Measurements from ENCODE around the gene HOXC9.

Gene HOXC9

DNA sequence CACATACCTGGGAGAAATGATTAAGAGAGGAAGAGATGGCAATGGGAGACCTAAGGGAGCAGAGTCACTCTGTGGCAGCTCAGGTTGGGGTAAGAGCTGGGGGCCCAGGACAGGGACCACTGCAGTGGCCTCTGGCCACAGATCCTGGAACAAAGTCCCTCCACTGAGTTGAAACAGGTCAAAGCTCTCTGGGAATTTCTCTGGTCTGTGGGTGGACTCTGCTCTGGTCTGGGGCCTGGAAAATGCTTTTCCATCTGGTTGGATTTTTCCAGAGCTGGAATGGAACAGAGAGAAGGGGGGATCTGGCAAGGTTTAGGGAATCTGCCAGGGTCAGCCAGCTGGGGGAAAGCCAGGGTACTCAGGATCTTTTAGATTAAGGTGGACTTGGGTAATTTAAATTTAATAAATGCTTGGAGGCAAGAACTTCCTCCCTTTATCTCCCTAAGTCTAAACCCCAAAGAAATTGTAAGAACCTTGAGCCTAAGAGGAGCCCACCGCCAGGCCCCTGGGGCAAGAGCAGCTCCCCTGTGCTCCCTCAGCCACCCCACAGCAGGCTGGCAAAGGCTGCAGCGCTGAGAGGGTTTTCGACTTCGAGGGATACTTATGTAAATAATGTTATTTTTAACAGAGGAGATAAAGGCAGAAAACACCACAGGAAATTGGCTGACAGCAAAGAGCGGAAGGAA is 11.3 kb upstream of the HOXC9 start:
- no peak for DNase-seq (ENCODE audit: low read depth)

DNA sequence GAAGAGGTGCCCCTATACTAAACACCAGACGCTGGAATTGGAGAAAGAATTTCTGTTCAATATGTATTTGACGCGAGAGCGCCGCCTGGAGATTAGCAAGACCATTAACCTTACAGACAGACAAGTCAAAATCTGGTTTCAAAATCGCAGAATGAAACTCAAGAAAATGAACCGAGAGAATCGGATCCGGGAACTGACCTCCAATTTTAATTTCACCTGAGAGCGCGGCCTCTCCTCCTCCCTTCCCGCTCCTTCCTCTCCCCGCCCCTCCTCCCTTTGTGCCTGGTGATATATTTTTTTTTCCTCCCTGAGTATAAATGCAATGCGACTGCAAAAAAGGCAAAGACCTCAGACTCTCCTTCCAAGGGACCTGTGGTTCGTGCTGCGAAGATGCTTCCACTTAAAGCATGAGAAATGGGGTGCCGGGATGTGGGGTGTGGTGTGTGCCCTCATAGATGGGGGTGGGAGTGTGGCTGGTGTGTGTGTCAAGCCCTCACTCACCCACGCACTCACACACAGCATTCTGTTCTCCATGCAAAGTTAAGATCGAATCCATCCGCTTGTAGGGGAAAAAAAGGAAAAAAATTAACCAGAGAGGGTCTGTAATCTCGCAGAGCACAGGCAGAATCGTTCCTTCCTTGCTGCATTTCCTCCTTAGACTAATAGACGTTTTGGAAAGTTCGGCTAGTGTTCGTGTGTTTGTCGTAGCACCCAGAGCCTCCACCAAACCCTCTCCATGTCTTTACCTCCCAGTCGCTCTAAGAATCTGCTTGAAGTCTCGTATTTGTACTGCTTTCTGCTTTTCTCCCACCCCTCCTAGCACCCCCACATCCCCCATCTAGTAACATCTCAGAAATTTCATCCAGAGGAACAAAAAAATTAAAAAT is 10.5 kb upstream of the HOXC9 start:
- DNase-seq (ENCODE audit: low read depth): no peak

DNA sequence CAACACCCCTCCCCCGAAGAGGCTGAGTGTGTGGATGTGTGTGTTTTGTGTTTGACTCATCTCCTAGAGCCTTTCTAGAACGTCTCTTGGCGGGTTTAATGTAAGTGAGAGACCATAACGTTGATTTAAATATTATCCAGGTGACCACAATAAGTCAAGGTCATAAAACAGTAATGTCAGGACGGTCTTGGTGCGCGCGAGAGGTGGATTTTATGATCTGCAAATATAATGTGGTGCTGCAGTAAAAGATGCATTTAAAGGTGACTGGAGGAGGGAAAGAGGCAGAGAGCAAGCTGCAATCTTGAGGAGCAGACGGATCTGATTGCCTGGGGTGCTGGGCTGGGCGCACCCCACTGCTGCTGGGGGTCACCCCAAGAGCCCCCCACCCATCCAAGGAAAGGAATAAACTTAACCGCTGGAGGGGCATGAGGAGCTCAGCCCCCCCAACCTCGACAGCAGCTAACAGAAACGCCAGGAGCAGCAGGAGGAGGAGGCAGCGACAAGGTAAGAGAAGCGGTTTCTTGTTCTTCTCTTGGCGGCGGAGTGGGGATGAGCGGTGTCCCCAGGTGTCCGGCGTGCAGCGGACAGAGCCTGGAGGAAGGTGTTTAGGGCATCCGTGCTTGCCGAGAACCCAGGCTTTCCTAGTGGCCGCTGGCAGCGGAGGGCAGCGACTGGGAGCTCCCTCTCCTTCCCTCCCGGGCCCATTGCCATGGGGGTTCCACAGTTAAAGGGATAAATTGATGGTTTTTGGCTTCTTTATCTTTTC is 9.5 kb upstream of the HOXC9 start:
- no peak for DNase-seq (ENCODE audit: low read depth)

DNA sequence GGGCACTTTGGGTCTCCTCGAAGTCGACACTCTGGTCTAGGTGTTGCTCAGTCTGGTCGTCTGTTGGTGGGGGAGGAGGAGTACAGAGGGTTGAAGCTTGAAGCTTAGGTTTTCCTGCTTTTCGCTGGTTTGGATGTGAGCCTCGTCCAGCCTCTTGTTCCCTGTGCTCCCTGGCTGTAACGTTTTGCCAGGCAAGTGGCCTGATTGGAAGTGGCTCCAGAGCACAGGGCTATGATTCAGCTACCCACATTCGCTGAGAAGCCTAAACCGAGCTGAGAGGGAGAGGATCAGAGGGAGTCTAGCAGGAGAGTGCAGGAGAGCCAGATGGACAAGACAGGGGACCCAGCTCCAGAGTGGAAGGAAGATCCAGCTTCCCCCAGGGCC is 8.9 kb upstream of the HOXC9 start:
- DNase-seq (ENCODE audit: low read depth): no peak

DNA sequence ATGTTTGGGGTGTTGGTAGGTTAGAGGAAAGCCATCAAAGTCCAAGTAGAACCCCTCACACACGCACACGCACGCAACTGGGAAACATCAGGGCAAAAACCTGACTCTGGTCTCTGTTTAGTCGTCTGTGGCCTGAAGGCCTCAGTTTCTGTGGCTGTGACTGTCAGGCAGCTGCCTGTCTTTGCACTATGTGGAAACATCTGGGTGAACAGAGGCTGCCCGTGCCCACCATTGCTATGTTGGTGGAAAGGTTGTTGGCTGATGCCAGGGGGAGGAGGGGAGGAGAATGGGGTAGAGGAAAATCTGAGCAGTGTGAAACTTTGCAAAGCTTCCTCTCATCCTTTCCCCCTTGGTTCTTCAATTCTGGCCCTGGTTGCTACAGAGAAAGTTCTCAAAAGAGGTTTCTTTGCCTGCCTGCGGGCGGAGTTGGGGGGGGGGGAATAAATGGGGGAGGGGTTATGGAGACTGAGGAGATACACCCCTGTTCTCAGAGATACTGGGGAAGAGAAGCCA is 7.5 kb upstream of the HOXC9 start:
- DNase-seq (ENCODE audit: low read depth): no peak

DNA sequence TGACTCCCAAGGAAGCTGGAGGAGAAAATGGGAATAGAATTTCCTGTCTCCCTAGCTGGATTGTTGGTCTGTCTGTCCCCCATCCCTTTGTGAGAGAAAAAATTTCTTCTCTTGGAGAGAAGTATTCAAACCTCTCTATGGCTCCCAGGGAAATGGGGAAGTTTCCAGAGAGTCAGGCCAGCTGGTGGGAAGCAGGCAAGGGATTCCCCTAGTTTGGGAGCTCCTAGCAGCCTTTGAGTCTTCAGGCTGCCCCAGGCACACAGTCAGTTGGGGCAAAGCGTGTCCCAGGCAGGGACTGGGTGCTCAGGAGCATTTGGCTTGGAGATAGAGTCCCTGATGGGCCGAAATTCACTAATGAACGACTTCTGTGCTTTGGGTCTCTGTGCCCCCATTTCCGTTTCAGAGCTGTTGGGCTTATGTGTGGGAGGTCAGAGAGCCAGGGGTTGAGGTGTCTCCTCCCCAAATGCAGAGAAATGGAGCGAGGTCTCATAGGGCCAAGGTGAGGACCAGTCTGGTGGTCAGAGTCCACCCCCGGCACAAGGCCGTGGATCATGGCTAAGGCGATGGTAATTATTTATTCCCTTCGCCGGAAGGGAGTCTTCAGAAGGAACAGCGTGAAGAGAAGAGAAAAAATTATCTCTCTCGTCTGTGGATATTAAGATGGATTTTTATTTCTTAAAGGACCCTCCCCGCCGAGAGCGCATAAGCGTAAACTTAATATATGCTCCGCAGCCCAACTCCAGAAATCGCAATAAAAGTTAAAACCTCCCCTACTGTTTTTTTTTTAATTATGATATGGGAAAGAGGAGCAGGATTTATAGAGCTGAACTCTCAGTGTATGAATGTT is 6.6 kb upstream of the HOXC9 start:
- no peak for DNase-seq (ENCODE audit: low read depth)

DNA sequence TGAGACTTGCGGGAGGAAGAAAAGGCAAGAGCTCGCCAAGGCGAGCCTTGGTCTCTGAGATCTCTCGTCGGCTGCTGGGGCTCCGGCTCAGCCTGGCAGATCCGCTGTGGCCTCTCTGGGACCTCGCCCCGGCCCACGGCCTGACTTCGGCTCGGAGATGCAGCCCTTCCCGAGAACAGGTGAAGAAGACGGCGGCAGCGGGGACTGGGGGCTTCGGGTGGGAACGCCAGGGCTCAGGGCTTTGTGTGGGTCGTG is 6.0 kb upstream of the HOXC9 start:
- DNase-seq (ENCODE audit: low read depth): no peak

DNA sequence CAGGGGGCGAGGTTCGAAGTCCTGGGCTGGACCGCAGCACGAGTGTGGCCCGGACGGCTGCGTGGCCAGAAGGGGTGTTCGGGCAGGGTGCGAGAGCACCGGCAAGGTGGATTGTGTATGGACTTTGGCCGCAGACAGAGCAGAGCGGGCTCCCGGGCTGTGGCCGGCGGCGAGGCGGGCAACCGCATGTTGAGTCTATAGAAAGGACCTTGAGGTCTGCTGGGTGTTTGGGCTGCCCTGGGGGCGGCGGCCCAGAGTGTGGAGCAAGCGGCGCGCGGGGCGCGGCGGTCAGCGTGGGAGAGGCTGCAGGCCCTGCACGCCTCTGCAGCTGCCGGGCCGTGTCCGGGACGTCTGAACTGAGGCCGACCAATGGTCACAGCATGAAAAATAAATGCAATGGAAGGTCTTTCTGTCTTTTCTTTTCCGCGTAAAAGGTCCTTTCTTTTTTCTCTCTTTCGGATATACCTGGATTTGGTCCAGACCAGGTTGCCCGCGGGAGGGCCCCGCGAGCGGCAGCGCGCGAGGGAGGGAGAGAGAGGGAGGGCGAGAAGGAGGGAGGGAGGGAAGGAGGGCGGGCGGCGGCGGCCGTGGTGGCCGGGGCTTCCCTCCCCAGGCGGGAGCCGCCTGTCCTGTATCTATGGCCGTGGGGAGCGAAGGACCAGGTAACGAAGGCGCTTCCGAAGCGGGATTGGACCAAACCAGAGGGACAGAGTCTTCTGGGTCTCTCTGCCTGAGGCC is 5.5 kb upstream of the HOXC9 start:
- DNase-seq (ENCODE audit: low read depth): no peak

DNA sequence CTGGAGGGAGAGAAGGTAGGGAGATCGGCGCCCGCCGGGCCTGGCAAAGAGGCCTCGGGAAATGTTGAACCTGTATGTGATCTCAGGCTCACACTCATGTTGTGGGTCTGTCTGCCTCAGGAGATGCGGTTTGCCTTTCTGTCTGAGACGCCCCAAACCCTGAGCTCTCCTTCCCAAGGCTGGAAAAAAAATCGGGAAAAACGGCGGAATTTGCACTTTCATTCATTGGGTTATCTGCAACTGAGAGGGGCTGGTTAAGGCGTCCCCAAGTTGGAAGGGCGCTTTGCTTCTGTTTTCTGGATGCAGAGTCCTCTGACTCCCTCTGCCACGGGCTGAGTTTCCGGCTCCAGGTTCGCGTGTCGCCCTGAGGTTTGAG is 5.0 kb upstream of the HOXC9 start:
- no peak for DNase-seq (ENCODE audit: low read depth)

DNA sequence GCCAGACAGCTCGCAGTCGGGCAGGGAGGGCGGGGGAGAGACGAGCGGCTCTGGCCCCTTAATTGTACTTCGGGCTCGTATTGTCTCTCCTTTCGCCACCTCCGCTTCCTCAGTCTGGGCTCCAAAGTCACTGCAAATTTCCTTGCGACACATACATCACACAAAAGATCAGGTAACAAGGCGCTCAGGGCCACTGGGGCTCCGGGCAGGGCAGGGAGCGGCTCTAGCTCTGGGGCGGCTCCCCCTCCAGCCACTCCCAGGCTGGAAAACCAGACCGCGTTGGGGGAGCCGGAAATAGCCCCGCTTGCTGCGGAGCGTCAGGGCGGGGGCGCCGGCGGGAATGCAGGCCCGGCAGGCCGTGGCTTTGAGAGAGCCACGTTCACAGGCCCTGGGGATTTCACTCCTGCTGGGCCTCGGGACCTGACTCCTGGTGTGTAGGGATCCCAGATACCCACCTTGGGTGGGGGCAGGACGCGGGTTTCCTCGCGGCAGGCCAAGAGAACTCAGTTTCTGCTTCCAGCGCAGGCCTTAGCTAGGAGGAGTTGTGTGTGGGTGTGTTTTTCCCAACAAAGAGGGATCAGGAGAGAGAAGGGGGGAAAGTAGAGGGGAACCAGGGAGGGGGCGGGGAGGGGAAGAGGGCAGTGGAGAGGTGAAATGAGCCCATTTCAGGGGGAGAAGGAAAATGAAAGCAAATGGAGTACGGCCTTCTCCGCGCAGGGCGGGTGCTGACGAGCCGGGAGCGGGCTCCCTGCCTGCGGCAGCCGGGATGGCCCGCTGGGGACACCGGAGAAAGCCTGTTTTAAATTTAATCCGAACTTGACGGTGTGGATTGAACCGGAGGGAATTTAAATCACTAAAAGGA is 4.4 kb upstream of the HOXC9 start:
- no peak for DNase-seq (ENCODE audit: low read depth)

DNA sequence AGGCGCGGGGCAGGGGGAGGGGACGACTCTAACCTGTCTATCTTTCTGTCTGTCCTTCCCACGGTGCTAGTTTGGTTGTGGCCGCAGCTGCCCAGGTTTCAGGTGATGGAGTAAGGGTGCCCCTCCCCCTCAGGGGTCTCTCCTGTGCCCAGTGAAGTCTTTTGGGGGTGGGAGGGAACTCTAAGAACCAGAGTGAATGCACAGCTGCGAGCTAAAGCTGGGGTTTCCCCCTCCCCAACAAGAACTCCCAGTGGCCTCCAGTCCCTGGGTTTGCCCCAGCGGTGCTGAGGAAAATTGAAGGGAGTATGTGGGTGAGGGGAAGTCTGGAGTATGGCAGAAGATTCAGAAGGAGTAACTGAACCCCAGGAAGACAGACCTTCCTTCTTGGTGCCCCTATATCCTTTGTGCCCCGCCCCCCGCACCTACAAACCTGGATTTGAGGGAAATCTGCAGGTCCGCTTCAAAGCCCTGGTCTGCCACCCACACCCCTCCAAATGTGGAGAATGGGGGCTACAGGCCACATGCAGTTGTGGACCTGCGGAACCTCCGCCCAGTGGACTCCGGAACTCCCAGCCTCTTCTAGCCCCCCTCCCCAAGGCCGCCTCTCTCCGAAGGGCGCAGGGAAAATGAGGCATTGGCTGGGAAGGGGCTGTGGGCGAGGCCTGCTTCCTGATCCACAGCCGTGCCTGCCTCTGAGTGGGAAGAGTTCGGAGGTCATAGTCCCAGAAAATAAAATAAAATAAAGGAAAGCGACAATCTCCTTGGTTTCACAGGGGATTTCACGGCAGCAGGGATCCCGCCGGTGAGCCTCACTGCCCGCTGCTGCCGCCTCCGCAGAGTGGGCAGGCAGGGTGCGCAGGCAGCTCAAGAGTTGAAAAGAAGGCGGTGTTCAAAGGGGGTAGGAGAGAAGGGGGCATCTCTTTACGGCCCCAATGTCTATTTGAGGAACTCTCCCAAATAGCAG is 3.4 kb upstream of the HOXC9 start:
- DNase-seq (ENCODE audit: low read depth): no peak

DNA sequence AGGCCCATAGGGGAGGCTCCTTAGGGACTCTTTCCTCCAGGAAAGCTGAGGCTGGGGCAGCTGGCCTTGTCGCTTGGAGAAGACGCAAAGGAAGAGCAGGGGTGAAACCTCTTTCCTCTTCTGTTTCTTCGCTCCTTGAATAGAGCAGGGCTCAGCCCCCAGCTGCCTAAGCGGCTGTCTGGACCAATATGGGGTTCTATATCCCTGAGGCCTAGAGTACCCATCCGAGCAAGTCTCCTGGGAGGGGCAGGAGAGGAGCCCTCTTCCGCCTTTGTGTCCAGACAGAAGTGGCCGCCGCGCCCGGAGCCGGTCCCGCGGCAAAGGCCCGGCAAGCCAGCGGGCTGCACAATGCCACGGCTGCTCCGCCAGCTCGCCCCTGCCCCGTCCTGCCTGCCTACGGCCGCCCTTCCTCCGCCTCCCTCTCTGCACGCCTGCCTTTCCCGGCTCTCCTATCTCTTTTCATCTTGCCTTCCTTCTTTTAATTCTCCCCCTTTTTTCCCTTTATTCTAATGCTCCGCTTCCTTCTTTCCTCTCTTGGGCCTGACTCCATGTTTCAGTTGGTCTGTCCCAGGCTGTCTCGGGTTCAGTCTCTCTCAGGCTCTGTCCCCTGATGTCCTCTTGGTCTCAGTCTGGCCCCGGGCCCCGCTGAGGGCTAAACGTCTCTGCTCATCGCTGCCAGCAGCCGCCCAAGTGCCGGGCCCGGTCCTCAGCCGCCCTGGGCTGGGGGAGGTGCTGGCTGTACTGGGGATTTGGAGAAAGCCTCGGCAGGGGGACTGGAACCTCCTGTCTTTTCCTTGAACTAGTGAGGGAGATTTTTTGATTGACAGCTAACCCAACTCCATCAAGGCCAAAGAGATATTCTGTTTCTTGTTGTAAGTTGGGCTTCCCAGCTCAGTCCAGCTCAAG is 2.5 kb upstream of the HOXC9 start:
- no peak for DNase-seq (ENCODE audit: low read depth)

DNA sequence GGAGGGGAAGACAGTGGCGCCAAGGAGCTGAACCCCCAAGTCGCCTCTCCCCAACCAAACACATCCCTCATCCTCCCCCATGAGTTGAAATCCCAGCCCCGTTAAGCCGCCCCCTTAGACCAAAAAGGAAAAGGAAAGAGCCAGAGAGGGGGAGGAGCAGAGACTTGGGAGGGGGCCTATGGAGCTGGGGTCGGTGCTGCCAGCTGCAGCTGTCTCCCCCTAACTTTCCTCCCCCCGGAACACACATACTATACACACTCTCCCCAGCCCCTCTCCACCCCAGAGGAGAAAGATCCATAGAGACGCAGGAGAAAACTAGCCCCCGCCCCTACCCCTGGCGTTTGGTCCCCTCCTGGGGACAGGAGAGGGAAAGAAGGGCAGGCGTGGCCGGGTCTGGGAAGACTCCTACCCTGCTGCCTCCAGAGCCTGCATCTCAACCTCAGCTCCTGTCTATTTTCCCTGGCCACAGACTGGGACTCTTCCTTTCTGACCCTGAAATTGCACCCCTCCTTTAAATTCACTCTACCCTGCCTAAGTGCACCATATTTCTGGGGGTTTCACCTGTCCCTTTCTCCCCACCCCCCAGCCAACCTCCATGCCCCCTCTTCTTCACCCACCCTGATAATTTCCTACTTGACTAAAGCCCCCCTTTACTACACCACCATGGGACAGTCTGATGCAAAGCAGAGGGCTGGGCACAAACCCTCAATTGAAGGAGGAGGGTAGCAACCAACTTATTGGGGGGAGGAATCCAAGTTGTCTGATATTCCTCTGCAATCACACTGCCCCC is 1.7 kb upstream of the HOXC9 start:
- DNase-seq (ENCODE audit: low read depth): no peak

DNA sequence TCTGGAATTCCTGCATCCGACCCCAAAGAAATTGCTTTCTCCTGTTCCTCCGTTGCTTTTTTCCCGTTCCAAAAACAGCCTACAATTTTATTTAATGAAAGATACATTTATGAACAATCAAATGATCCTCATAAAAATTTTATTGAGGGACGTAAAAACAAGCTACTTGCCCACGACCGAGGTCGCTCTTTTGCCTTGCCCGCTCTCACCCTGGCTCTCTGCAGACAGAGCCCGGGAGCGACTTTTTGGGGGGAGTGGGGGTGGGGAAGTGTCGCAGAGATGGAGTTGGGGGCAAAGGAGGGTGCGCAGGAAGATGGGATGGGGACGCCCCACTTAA is 1.1 kb upstream of the HOXC9 start:
- DNase-seq (ENCODE audit: low read depth): no peak

DNA sequence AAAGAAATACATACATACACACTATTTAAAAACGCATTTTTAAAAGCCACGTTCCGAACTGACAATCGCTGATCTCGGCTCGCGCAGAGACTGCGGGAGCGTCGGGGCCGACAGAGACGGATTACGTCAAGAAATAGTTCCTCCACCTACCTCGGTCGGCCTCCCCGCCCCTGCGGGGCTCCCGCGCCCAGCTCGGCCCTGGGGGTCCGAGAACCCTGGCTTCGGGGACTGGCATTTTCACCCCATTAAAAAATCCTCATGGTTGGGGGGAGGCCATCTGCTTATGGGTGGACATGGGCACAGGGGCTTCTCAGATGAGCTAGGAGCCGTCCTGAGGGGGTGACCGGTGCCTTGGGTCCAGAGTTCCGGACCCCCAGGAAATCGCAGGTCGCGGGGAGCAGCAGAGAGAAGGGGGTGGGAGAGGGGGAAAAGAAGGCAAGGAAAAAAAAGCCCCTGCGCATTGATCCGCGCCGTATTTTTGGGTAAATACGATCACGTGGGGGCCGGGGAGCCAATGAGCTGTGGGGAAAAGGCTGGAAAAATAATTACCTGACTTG is 324 bp upstream of the HOXC9 start:
- no peak for DNase-seq (ENCODE audit: low read depth)

DNA sequence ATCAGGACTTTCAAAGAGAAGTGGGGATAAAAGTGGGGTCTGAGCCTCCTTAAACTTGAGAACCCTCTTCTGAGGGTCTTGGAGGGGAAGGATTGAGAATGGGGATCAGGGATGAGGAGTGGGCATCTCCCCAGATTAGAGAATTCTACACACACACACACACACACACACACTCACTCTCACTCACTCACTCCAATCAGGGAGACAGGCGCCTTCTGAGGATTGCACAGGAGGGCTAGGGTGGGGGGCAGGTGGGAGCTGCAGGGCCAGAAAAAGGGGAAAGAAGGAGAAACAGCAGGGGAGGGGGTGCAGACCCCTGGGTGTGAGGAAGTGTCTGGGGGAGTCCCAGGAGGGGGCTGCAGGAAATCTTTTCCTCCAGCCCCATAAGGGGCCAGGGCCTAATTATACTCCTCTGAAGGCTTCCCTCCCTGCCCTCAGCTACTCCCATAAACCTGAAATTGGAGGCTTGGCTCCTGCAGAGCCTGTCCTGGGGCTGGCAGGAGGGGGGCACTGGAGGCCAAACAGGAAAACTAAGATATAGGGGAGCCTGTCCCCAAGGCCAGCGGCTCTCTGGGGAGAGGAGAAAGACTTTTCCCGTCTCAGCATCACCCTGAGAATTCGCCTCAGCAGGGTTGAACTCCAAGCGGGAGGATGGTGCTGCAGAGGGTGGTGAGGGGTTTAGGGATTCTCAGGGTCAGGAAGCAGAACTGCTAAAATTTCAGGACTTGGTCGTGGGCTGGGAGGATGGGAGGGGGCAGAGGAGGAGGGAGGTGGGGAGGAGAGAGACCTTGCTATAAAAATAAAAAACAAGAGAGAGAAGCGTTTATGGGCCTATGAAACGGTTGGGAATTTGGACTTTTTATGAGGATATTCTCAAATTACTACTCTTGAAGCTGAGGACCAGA is 1.6 kb downstream of the HOXC9 start:
- DNase-seq (ENCODE audit: low read depth): no peak

Measured in stimulated activated CD4-positive, alpha-beta T cell treated with anti-CD3 and anti-CD28 coated beads, Interleukin-2, amount 100 ng/mL, for 4 hours (primary cell).